Tibial artery (tissue), 4 donors: ENCODE measurements around the gene MYBPHL.

Experiments used
- DNase-seq, 2 donors: peaks; one replicate each; pipeline ENCODE4 v3.0.0-alpha.2; 2019
- H3K27ac ChIP-seq, 2 donors: fragments of 200-600 bp; sonication (generic) in 1 of 2; 1 replicate in 1 of 2; 2 replicates in 1 of 2; pipeline ENCODE4 v1.5.1; 2018 to 2019; ENCODE audit warnings: mild to moderate bottlenecking in 1 of 2
- H3K27me3 ChIP-seq, 2 donors: fragments of 200-600 bp; sonication (generic) in 1 of 2; one replicate each; pipeline versions ENCODE4 v1.5.1 to v1.6.0; 2016 to 2019
- H3K36me3 ChIP-seq, 3 donors: fragments of 200-600 bp; sonication (generic) in 2 of 3; one replicate each; pipeline ENCODE4 v1.5.1; 2016 to 2019; ENCODE audit warnings: mild to moderate bottlenecking in 2 of 3
- H3K4me1 ChIP-seq, 4 donors: fragments of 200-600 bp; sonication (generic) in 2 of 4; 1 replicate in 3 of 4; 2 replicates in 1 of 4; pipeline ENCODE4 v1.5.1; 2016 to 2019
- H3K4me3 ChIP-seq, 2 donors: fragments of 200-600 bp; sonication (generic) in 1 of 2; 1 replicate in 1 of 2; 2 replicates in 1 of 2; pipeline ENCODE4 v1.5.1; 2018 to 2019; ENCODE audit warnings: mild to moderate bottlenecking in 2 of 2
- H3K9me3 ChIP-seq, 3 donors: fragments of 200-600 bp; sonication (generic) in 1 of 3; one replicate each; pipeline ENCODE4 v1.5.1; 2016 to 2019
- CTCF ChIP-seq, 2 experiments: fragments of 200-600 bp in 1 of 2; fragments of 450-650 bp in 1 of 2; IDR thresholded peaks; one replicate each; pipeline ENCODE4 v1.5.1; 2017 to 2019; ENCODE audit warnings: antibody characterized with exemption in 2 of 2, mild to moderate bottlenecking in 1 of 2, moderate library complexity in 1 of 2
- intact Hi-C: fragments of 100-400 bp; cut with DNase I; formaldehyde crosslinking; loops from one replicate; pipeline ENCODE4 v1.15.0; 2023; ENCODE audit warnings: low total_unique reads

The MYBPHL gene

DNA sequence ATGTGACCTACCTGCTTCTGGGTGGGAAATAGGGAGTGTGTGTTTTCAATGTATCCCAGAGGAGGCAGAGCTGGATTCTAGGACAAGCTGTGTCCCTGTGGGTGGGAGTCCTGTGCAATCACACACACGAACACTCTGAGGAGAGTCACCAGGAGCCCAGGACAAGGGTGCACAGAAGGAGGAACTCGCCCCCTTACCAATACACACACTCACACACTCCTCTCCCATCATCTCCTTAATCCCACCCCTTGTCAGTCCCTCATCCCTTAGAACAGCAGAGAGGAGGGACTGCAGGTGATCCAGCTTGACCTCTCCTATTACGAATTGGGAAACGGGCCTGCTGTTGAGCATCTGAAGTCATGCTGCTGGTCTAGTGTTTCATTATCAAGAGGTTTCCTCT, 8.5 kb upstream of the MYBPHL start:
- no peak overlapping the region for H3K27ac ChIP-seq
- H3K27me3 ChIP-seq: no peaks in the 10 kb centered on the region
- H3K36me3 ChIP-seq: peaks cover 98 to 100% (median 100%) of the 10 kb centered on the region in 3 donors
- no peak for DNase-seq
- H3K4me3 ChIP-seq: no peak overlapping the region
- no peak for TF ChIP-seq CTCF (IDR thresholded peaks at IDR 0.05)
- no peaks in the 10 kb centered on the region for H3K9me3 ChIP-seq
- intact Hi-C loops: no loop called here
- no peaks in the 10 kb centered on the region for H3K4me1 ChIP-seq

DNA sequence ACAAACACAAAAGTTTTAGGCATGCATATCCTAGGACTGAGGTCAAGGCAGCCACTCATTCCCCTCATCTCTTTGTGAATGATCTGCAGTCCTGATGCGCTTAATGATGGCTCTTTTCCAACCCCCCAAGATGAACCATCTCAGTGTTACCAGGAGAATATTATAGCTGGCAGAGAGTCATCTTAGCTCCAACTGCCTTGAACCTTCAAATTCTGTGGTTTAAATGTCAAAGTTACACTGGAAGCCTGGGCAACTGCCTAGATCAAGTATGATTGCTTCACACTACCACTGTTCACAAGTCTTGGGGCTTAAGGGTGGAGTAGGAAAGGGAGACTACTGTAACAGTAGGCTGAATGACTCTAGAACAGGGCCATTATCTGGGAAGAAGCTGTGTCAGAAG, 8.0 kb upstream of the MYBPHL start:
- intact Hi-C loops: no loop called here
- peaks cover 94 to 100% (median 95%) of the 10 kb centered on the region in 3 donors for H3K36me3 ChIP-seq
- no peak for DNase-seq
- no peak for TF ChIP-seq CTCF (IDR thresholded peaks at IDR 0.05)
- no peaks in the 10 kb centered on the region for H3K4me1 ChIP-seq
- no peaks in the 10 kb centered on the region for H3K27me3 ChIP-seq
- no peaks in the 10 kb centered on the region for H3K9me3 ChIP-seq
- no peak overlapping the region for H3K27ac ChIP-seq
- no peak overlapping the region for H3K4me3 ChIP-seq

DNA sequence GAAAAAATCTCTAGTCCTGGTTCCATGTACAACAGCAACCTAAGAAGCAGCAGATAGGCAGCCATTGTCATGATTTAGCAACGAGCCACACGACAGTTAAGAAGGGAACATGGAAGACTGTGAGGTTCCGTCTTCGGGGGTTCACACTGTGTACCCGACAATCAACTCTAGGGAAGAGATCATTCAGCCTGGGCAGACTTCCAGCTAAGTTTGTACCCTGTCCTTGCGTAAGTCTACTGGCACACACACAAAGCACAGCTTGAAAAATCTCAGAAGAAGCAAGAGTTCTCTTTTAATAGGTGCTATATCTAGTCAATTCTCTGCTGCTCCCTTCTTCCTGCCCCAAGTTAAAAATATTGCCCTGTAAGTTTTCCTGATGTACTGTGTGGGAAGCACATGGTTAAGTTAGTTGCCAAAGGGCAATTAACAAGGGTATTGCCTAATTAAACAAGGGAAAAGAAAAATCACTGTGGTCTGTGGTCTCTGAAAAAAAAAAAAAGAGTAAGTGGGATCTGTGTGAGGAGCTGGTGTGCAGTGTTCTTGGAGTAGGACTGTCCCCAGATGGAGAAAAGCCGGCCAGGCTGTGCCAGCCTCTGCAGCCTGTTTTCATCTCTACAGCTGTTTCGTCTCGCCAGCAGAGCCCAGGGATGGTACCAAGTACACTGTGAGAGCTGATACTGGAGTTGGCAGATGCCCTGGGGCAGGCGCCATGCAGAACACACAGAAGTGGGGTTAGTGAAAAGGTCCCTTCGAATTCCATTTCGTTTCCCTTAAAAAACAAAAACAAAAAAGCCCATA, 6.4 kb upstream of the MYBPHL start:
- Histone ChIP-seq H3K36me3 (peaks cover 85 to 98% (median 93%) of the 10 kb centered on the region in 3 donors), H3K27ac (no peak overlapping the region), H3K27me3 (no peaks in the 10 kb centered on the region), H3K9me3 (no peaks in the 10 kb centered on the region), H3K4me1 (peaks cover 0 to under 1% (median 0%) of the 10 kb centered on the region in 4 donors), H3K4me3 (no peak overlapping the region)
- DNase-seq: peak in 1 of 2 donors; percentile 28
- TF ChIP-seq CTCF (IDR thresholded peaks at IDR 0.05): no peak
- intact Hi-C loops: no loop called here

- no peak for DNase-seq
- Histone ChIP-seq H3K27ac (no peak overlapping the region), H3K27me3 (no peaks in the 10 kb centered on the region), H3K4me3 (no peak overlapping the region), H3K9me3 (no peaks in the 10 kb centered on the region), H3K4me1 (peaks cover 0 to 9% (median 3%) of the 10 kb centered on the region in 4 donors), H3K36me3 (peaks cover 75 to 88% (median 84%) of the 10 kb centered on the region in 3 donors)
- intact Hi-C loops: no loop called here
- TF ChIP-seq CTCF (IDR thresholded peaks at IDR 0.05): no peak
Observed at GRCh38 chr1:109312246-109312645, 5.4 kb upstream of the MYBPHL start.

DNA sequence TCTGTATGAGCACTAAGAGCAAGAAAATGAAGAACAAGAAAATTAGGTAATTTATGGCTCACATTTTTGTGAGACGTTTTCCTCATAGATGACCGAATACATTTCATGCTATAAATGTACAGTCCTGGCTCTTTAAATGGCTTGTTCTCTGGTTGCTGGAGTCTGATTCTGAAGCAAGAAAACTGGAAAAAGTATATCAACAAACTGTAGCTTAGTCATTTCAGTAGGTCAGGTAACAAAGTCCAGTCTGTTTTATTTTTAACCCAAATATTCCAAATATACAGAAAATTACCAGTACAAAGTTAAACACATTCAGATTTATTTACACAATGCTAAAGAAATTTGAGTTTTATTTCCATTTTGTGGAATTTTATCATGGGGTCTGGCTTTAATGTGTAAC, 2.5 kb upstream of the MYBPHL start:
- peaks cover 0 to 20% (median 6%) of the 10 kb centered on the region in 4 donors for H3K4me1 ChIP-seq
- no peaks in the 10 kb centered on the region for H3K9me3 ChIP-seq
- intact Hi-C loops: no loop called here
- no peak overlapping the region for H3K4me3 ChIP-seq
- H3K27ac ChIP-seq: no peak overlapping the region
- H3K36me3 ChIP-seq: peaks cover 46 to 59% (median 55%) of the 10 kb centered on the region in 3 donors
- TF ChIP-seq CTCF (IDR thresholded peaks at IDR 0.05): no peak
- H3K27me3 ChIP-seq: no peaks in the 10 kb centered on the region
- no peak for DNase-seq
